ENCODE measurements around the gene SLIT3. TPM values are rescaled to one million over a fixed set of nuclear protein-coding genes. Genes with fewer than 3 reads are reported as not detected.

The SLIT3 gene
- total RNA-seq, 1 donor from 2014 or later: 31.8 TPM

GRCh38 chr5:169305366-169305765, 4.4 kb upstream of the SLIT3 start:
- no peak overlapping the region for H3K4me3 Mint-ChIP-seq (ENCODE audit: unreplicated experiment)
- peaks cover 21% of the 10 kb centered on the region for H3K4me1 Mint-ChIP-seq (ENCODE audit: unreplicated experiment)
- no peak for TF ChIP-seq CTCF (IDR thresholded peaks at IDR 0.05)
- H3K9me3 Mint-ChIP-seq (ENCODE audit: unreplicated experiment): no peaks in the 10 kb centered on the region
- no peak for DNase-seq (ENCODE audit: extremely low spot score, unreplicated experiment)
- H3K27me3 Mint-ChIP-seq (ENCODE audit: unreplicated experiment): peaks cover 22% of the 10 kb centered on the region
- H3K36me3 Mint-ChIP-seq (ENCODE audit: unreplicated experiment): peaks cover 3% of the 10 kb centered on the region
- H3K27ac Mint-ChIP-seq (ENCODE audit: unreplicated experiment): no peak overlapping the region

GRCh38 chr5:169304175-169304574, 3.2 kb upstream of the SLIT3 start:
- Mint-ChIP-seq H3K9me3 (ENCODE audit: unreplicated experiment) (no peaks in the 10 kb centered on the region), H3K27ac (ENCODE audit: unreplicated experiment) (no peak overlapping the region), H3K4me3 (ENCODE audit: unreplicated experiment) (no peak overlapping the region), H3K4me1 (ENCODE audit: unreplicated experiment) (peaks cover 30% of the 10 kb centered on the region), H3K36me3 (ENCODE audit: unreplicated experiment) (peaks cover 3% of the 10 kb centered on the region), H3K27me3 (ENCODE audit: unreplicated experiment) (peaks cover 22% of the 10 kb centered on the region)
- no peak for TF ChIP-seq CTCF (IDR thresholded peaks at IDR 0.05)
- DNase-seq (ENCODE audit: extremely low spot score, unreplicated experiment): no peak

GRCh38 chr5:169303119-169303515, 2.2 kb upstream of the SLIT3 start:
- Mint-ChIP-seq H3K27ac (ENCODE audit: unreplicated experiment) (no peak overlapping the region), H3K4me3 (ENCODE audit: unreplicated experiment) (no peak overlapping the region), H3K4me1 (ENCODE audit: unreplicated experiment) (peaks cover 36% of the 10 kb centered on the region), H3K36me3 (ENCODE audit: unreplicated experiment) (peaks cover 3% of the 10 kb centered on the region), H3K9me3 (ENCODE audit: unreplicated experiment) (no peaks in the 10 kb centered on the region), H3K27me3 (ENCODE audit: unreplicated experiment) (peaks cover 22% of the 10 kb centered on the region)
- DNase-seq (ENCODE audit: extremely low spot score, unreplicated experiment): no peak
- TF ChIP-seq CTCF (IDR thresholded peaks at IDR 0.05): no peak

GRCh38 chr5:169302491-169303118, 1.7 kb upstream of the SLIT3 start:
- H3K27ac Mint-ChIP-seq (ENCODE audit: unreplicated experiment): no peak overlapping the region
- no peaks in the 10 kb centered on the region for H3K9me3 Mint-ChIP-seq (ENCODE audit: unreplicated experiment)
- H3K36me3 Mint-ChIP-seq (ENCODE audit: unreplicated experiment): peaks cover 3% of the 10 kb centered on the region
- peak; percentile 95 for TF ChIP-seq CTCF (IDR thresholded peaks at IDR 0.05)
- peak; percentile 90 for DNase-seq (ENCODE audit: extremely low spot score, unreplicated experiment)
- H3K4me3 Mint-ChIP-seq (ENCODE audit: unreplicated experiment): peak overlapping the region; percentile 7
- peaks cover 22% of the 10 kb centered on the region for H3K27me3 Mint-ChIP-seq (ENCODE audit: unreplicated experiment)
- H3K4me1 Mint-ChIP-seq (ENCODE audit: unreplicated experiment): peaks cover 36% of the 10 kb centered on the region

GRCh38 chr5:169301986-169302385, 1.0 kb upstream of the SLIT3 start:
- no peak for TF ChIP-seq CTCF (IDR thresholded peaks at IDR 0.05)
- peaks cover 3% of the 10 kb centered on the region for H3K36me3 Mint-ChIP-seq (ENCODE audit: unreplicated experiment)
- peak overlapping the region; percentile 24 for H3K27ac Mint-ChIP-seq (ENCODE audit: unreplicated experiment)
- no peak for DNase-seq (ENCODE audit: extremely low spot score, unreplicated experiment)
- peaks cover 39% of the 10 kb centered on the region for H3K4me1 Mint-ChIP-seq (ENCODE audit: unreplicated experiment)
- no peaks in the 10 kb centered on the region for H3K9me3 Mint-ChIP-seq (ENCODE audit: unreplicated experiment)
- H3K4me3 Mint-ChIP-seq (ENCODE audit: unreplicated experiment): peak overlapping the region; percentile 7
- peaks cover 22% of the 10 kb centered on the region for H3K27me3 Mint-ChIP-seq (ENCODE audit: unreplicated experiment)
